ENCODE results near the gene DYNC2I2.

GRCh38 chr9:128634111-128634510 is 22.5 kb downstream of the DYNC2I2 start:
- TF ChIP-seq GATA1 (IDR thresholded peaks at IDR 0.05; ENCODE audit: low read depth, low read length) (no peak), POLR2A (IDR thresholded peaks at IDR 0.05; ENCODE audit: low read length) (no peak)
